Mucosa of descending colon (tissue), 3 donors: ENCODE data around the gene EXOC3. TPM values are rescaled to one million over a fixed set of nuclear protein-coding genes. Genes with fewer than 3 reads are reported as not detected.
A peak's percentile ranks its signal among the peaks of the same experiment; 100 is the strongest.
"Not testable (repeated sequence)": the region's sequence is repeated elsewhere in the genome, so short reads cannot be mapped to it uniquely, and the experiment has no call there.

Experiments
- ATAC-seq: fragments of 200-7000 bp; cut with Tn5 transposase; one replicate; pipeline ENCODE4 v1.9.1; 2020; ENCODE audit warnings: mild to moderate bottlenecking, moderate library complexity
- DNase-seq, 3 donors: peaks; one replicate each; pipeline ENCODE4 v3.0.0-alpha.2; 2020
- H3K36me3 ChIP-seq: fragments of 200-600 bp; one replicate; pipeline ENCODE4 v1.8.0; 2021; ENCODE audit warnings: low read depth, mild to moderate bottlenecking
- H3K4me1 ChIP-seq: fragments of 200-600 bp; one replicate; pipeline ENCODE4 v1.8.0; 2021; ENCODE audit warnings: low read depth, mild to moderate bottlenecking
- H3K4me3 ChIP-seq: fragments of 200-600 bp; one replicate; pipeline ENCODE4 v1.8.0; 2021; ENCODE audit warnings: mild to moderate bottlenecking
- H3K9me3 ChIP-seq: fragments of 200-600 bp; one replicate; pipeline ENCODE4 v1.8.0; 2021; ENCODE audit warnings: mild to moderate bottlenecking
- intact Hi-C, 2 donors: fragments of 100-400 bp; cut with DNase I in 1 of 2; cut with micrococcal nuclease in 1 of 2; formaldehyde crosslinking; loops; one replicate each; pipeline versions ENCODE4 v1.11.0 to v1.11.1; 2022; cut with DNase I, micrococcal nuclease
- total RNA-seq, 3 donors: library from RNA; stranded (reverse); fragmentation: NEBNext Ultra II Directional in 2 of 3; extraction: Animal tissue kit (Norgen Biotek cat#: 25700) in 2 of 3; gene quantifications; one replicate each; pipeline versions ENCODE4 v1.2.1 to v1.2.4, GENCODE V29; 2021 to 2023
- TF ChIP-seq, protein P1 (sequence below): fragments of 200-600 bp; IDR thresholded peaks from one replicate; pipeline ENCODE4 v1.8.0; 2022; ENCODE audit warnings: antibody characterized with exemption, mild to moderate bottlenecking
- donor health status: DM: no; HTN: no; CAD: no; lungs with moderate emphysema.
- donor health status: DM: no; HTN: no; CAD: no.
- donor health status: DM: no; HTN: yes; CAD: no.

Gene EXOC3
- total RNA-seq, 3 donors from 2014 or later = 67.0 to 89.1 (median 76.8) TPM

DNA sequence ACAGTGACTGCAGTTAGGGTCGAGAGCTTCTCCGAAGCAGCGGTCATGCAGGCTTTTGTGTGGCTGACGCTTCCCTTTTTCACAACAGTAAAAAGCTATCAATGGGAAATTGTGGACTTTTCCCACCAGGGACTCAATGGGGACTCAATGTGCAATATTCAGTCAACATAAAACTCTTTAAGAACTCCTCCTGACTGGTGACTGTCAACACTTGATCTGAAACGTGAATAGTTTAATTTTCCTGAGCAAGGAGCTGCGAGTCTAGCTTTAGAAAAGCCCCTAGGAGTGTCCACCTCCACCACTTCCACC lies 28.7 kb downstream of the EXOC3 start:
- Histone ChIP-seq H3K4me3 (no peak overlapping the region), H3K4me1 (peaks cover 25% of the 10 kb centered on the region), H3K9me3 (no peaks in the 10 kb centered on the region), H3K36me3 (no peaks in the 10 kb centered on the region)
- ATAC-seq = no peak
- TF ChIP-seq, protein P1, sequence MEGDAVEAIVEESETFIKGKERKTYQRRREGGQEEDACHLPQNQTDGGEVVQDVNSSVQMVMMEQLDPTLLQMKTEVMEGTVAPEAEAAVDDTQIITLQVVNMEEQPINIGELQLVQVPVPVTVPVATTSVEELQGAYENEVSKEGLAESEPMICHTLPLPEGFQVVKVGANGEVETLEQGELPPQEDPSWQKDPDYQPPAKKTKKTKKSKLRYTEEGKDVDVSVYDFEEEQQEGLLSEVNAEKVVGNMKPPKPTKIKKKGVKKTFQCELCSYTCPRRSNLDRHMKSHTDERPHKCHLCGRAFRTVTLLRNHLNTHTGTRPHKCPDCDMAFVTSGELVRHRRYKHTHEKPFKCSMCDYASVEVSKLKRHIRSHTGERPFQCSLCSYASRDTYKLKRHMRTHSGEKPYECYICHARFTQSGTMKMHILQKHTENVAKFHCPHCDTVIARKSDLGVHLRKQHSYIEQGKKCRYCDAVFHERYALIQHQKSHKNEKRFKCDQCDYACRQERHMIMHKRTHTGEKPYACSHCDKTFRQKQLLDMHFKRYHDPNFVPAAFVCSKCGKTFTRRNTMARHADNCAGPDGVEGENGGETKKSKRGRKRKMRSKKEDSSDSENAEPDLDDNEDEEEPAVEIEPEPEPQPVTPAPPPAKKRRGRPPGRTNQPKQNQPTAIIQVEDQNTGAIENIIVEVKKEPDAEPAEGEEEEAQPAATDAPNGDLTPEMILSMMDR = no peak
- intact Hi-C loops = no loop called here
- DNase-seq = no peak

DNA sequence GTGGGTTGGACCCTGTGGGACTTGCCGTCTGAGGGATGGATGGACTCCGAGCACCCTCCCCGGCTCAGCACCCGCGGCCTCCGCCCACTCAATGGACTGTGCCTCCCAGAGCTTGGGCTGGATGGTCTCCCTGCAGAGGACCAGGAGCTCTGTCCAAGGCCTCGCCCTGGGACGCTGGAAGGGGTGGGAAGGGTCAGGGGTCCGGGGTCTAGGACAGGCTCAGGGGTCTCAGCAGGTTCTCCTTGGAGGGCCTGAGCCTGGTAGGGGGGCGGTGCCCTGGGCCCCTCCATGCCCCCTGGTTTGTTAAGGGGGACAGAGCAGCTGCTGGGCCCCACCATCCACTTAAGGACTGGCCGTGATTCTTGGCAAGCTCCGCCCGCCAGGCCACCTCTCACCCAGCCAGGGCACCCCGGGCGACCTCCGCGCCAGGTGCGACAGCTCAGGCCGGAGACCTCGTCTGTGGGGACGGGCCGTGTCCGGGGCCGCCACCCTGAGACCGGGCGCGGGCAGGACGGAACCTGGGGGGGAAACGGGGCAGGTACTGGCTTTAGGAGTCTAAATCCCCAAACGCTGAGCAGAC lies 29.2 kb downstream of the EXOC3 start:
- peak overlapping the region; percentile 31 for H3K4me3 ChIP-seq
- ATAC-seq = peak; percentile 39
- H3K4me1 ChIP-seq = peaks cover 25% of the 10 kb centered on the region
- no peaks in the 10 kb centered on the region for H3K9me3 ChIP-seq
- DNase-seq = peak; percentile 42 to 74 (median 72)
- no peaks in the 10 kb centered on the region for H3K36me3 ChIP-seq
- intact Hi-C loops = no loop called here
- TF ChIP-seq, protein P1 = no peak

DNA sequence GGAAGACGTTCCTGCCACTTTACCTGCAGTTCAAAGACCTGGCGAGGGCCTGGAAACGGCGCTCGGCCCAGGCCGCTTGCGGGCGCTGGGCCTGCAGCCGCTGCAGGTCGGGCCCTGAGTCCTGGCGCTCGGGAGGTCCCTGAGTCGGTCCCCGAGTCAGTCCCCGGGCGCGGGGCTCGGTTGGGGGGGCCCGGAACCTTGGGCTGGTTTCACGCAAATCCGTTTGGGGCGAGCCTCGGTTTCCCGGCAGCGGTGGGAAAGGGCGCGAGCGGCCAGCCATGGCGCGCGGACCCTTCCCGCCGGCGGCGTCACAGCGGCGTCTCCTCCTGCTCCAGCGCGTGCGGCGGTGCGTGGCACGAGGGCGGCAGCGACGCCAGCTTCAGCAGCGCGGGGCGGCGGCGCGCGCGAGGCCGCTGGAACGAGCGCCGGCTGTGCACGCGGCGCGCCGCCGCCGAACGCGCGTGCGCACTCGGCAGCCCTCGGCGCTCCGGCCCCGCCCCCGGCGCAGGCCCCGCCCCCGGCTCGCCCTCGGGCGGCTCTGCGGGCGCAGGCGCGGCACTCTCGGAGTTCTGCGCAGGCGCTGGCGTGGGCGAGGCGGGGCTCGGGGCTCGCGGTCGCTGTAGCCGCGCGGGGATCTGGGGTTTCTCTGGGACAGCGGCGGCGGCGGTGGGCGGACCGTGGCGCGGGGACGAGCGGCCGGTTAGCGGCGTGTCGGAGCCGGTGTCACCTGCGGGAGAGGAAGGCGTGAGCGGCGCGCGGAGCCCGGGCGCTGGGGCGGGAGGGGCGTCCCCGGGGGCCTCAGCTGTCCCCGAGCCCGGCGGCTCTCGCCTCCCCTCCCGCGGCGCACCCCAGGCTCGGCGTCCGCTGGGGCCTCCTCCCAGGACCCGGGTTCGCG lies 29.9 kb downstream of the EXOC3 start:
- TF ChIP-seq, protein P1 = no peak
- peaks cover 25% of the 10 kb centered on the region for H3K4me1 ChIP-seq
- peak overlapping the region; percentile 56 for H3K4me3 ChIP-seq
- ATAC-seq (peak; percentile 86), DNase-seq (peak; percentile 89 to 94 (median 92))
- no peaks in the 10 kb centered on the region for H3K36me3 ChIP-seq
- H3K9me3 ChIP-seq = no peaks in the 10 kb centered on the region
- intact Hi-C loops = no loop called here

DNA sequence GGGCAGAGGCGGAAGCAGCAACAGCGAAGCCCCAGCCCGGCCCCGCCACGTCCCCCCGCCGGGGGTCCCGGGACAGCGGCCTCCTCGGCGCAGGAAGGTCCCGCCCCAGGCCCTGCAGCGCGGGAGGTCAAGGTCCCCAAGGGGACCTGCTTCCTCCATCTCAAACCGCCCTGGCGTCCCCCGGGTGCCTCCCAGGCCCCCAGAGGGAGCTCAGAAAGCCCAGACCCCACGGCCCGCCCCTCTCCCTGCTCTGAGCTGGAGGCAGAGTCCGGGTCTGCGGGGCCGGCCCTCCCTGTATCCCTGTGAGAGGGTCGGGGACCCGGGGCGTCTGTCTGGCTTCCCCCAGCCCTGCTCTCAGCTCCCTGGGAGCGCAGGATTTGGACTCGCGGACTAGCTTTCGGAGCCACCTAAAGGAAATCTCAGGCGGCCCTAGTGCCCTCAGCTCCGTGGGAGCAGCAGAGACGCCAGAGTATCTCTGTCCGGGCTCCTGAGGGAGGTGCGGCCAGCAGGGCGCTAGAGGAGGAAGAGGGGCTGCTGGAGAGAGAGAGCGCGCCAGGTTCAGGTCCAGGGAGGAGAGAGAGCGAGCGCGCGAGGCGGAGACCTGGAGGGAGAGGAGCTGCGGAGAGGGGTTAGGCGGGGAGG lies 30.7 kb downstream of the EXOC3 start:
- peak in 2 of 3 donors; percentile 38 to 74 for DNase-seq

DNA sequence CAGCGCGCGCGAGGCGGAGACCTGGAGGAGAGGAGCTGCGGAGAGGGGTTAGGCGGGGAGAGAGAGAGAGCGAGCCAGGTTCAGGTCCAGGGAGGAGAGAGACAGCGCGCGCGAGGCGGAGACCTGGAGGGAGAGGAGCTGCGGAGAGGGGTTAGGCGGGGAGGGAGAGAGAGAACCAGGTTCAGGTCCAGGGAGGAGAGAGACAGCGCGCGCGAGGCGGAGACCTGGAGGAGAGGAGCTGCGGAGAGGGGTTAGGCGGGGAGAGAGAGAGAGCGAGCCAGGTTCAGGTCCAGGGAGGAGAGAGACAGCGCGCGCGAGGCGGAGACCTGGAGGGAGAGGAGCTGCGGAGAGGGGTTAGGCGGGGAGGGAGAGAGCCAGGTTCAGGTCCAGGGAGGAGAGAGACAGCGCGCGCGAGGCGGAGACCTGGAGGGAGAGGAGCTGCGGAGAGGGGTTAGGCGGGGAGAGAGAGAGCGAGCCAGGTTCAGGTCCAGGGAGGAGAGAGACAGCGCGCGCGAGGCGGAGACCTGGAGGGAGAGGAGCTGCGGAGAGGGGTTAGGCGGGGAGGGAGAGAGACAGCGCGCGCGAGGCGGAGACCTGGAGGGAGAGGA lies 31.4 kb downstream of the EXOC3 start:
- DNase-seq = peak in 1 of 3 donors; percentile 39
- H3K36me3 ChIP-seq, H3K9me3 ChIP-seq, ATAC-seq, H3K4me3 ChIP-seq, intact Hi-C loops: not testable (repeated sequence)
- H3K4me1 ChIP-seq = peaks cover 25% of the 10 kb centered on the region

More for the DNA sequence above, 30.7 kb downstream of the EXOC3 start:
- Histone ChIP-seq H3K4me1 (peaks cover 25% of the 10 kb centered on the region), H3K9me3 (no peaks in the 10 kb centered on the region), H3K36me3 (no peaks in the 10 kb centered on the region), H3K4me3 (peak overlapping the region; percentile 56)
- peak; percentile 31 for ATAC-seq
- intact Hi-C loops = no loop called here
- TF ChIP-seq, protein P1 = no peak
